Hepatocyte (in vitro differentiated cells): Measurements from ENCODE around the gene NRP1.

Source experiments
- EZH2 ChIP-seq: fragments of 200-600 bp; sonication (generic); IDR thresholded peaks from 2 replicates; pipeline ENCODE4 v1.6.1; 2016; ENCODE audit warnings: antibody characterized with exemption, mild to moderate bottlenecking, borderline replicate concordance
- EZH2phosphoT487 ChIP-seq: fragments of 200-600 bp; sonication (generic); IDR thresholded peaks from one replicate; pipeline ENCODE4 v1.6.1; 2018; ENCODE audit warnings: antibody characterized with exemption, mild to moderate bottlenecking, low read depth, moderate library complexity; ENCODE audit not compliant: unreplicated experiment, severe bottlenecking
- TF ChIP-seq, protein P1 (sequence below): fragments of 200-600 bp; sonication (generic); IDR thresholded peaks from 2 replicates; pipeline ENCODE4 v1.5.1; 2016; ENCODE audit warnings: antibody characterized with exemption, mild to moderate bottlenecking; ENCODE audit not compliant: poor library complexity

DNA sequence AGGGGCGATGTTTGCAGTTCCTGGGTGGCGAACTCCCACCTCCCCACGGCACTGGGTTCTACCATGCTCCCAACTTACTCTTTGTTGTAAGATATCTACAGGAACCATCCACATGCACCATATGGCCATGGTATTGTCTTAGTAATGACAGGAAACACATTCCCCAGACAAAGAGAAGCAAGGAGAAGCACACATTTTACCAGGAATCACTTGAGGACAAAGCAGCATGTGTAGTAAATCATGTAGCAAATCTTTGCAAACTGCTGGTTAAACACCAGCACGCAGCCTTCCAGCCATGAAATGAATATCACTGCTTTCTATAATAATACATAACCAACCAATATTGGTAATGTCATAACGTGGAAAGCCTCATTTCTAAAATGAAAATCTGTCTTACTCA lies 101.2 kb downstream of the NRP1 start:
- TF ChIP-seq, protein P1, sequence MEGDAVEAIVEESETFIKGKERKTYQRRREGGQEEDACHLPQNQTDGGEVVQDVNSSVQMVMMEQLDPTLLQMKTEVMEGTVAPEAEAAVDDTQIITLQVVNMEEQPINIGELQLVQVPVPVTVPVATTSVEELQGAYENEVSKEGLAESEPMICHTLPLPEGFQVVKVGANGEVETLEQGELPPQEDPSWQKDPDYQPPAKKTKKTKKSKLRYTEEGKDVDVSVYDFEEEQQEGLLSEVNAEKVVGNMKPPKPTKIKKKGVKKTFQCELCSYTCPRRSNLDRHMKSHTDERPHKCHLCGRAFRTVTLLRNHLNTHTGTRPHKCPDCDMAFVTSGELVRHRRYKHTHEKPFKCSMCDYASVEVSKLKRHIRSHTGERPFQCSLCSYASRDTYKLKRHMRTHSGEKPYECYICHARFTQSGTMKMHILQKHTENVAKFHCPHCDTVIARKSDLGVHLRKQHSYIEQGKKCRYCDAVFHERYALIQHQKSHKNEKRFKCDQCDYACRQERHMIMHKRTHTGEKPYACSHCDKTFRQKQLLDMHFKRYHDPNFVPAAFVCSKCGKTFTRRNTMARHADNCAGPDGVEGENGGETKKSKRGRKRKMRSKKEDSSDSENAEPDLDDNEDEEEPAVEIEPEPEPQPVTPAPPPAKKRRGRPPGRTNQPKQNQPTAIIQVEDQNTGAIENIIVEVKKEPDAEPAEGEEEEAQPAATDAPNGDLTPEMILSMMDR = no peak
- TF ChIP-seq EZH2 = no peak
- no peak for TF ChIP-seq EZH2phosphoT487
